Measurements from ENCODE around the gene LETMD1.

LETMD1 gene

GRCh38 chr12:51081421-51081820, 33.3 kb downstream of the LETMD1 start:
- ATAC-seq: no peak
- Mint-ChIP-seq H3K27ac (peak overlapping the region; percentile 89), H3K9me3 (no peaks in the 10 kb centered on the region), H3K4me3 (no peak overlapping the region), H3K27me3 (no peaks in the 10 kb centered on the region), H3K4me1 (peaks cover 28% of the 10 kb centered on the region), H3K36me3 (peaks cover 5% of the 10 kb centered on the region)

- H3K9me3 Mint-ChIP-seq: no peaks in the 10 kb centered on the region
- H3K27ac Mint-ChIP-seq: peak overlapping the region; percentile 89
- H3K4me1 Mint-ChIP-seq: peaks cover 29% of the 10 kb centered on the region
- ATAC-seq: no peak
- H3K4me3 Mint-ChIP-seq: peak overlapping the region; percentile 98
- H3K36me3 Mint-ChIP-seq: peaks cover 5% of the 10 kb centered on the region
- H3K27me3 Mint-ChIP-seq: no peaks in the 10 kb centered on the region
These were observed 34.5 kb downstream of the LETMD1 start for GRCh38 chr12:51082561-51083125.

- H3K27ac Mint-ChIP-seq: peak within 1 kb of the TSS; percentile 89
- no peaks in the 10 kb centered on the region for H3K27me3 Mint-ChIP-seq
- H3K4me3 Mint-ChIP-seq: peak within 1 kb of the TSS; percentile 98
- peaks cover 34% of the 10 kb centered on the region for H3K4me1 Mint-ChIP-seq
- peak; percentile 100 for ATAC-seq
- H3K36me3 Mint-ChIP-seq: peaks cover under 1% of the 10 kb centered on the region
- H3K9me3 Mint-ChIP-seq: no peaks in the 10 kb centered on the region
These were observed 35.2 kb downstream of the LETMD1 start, which contains the start of gene CSRNP2 for GRCh38 chr12:51083126-51083833. CSRNP2 (minus strand) TSS chr12:51083596; CDS start chr12:51076561, 7,035 bp downstream.

- H3K4me1 Mint-ChIP-seq: peaks cover 29% of the 10 kb centered on the region
- H3K27me3 Mint-ChIP-seq: no peaks in the 10 kb centered on the region
- no peak overlapping the region for H3K27ac Mint-ChIP-seq
- H3K9me3 Mint-ChIP-seq: no peaks in the 10 kb centered on the region
- ATAC-seq: no peak
- H3K36me3 Mint-ChIP-seq: peaks cover 7% of the 10 kb centered on the region
- H3K4me3 Mint-ChIP-seq: no peak overlapping the region
These were observed 37.6 kb downstream of the LETMD1 start for GRCh38 chr12:51085757-51086156.

GRCh38 chr12:51086933-51087332, 38.8 kb downstream of the LETMD1 start:
- no peak overlapping the region for H3K27ac Mint-ChIP-seq
- H3K4me3 Mint-ChIP-seq: no peak overlapping the region
- peaks cover 20% of the 10 kb centered on the region for H3K4me1 Mint-ChIP-seq
- peaks cover 12% of the 10 kb centered on the region for H3K36me3 Mint-ChIP-seq
- no peak for ATAC-seq
- H3K27me3 Mint-ChIP-seq: no peaks in the 10 kb centered on the region
- H3K9me3 Mint-ChIP-seq: no peaks in the 10 kb centered on the region

GRCh38 chr12:51087818-51088217, 39.7 kb downstream of the LETMD1 start:
- H3K9me3 Mint-ChIP-seq: no peaks in the 10 kb centered on the region
- H3K4me3 Mint-ChIP-seq: no peak overlapping the region
- H3K27me3 Mint-ChIP-seq: no peaks in the 10 kb centered on the region
- H3K27ac Mint-ChIP-seq: no peak overlapping the region
- peaks cover 12% of the 10 kb centered on the region for H3K36me3 Mint-ChIP-seq
- no peak for ATAC-seq
- peaks cover 11% of the 10 kb centered on the region for H3K4me1 Mint-ChIP-seq

GRCh38 chr12:51090705-51091229, 42.6 kb downstream of the LETMD1 start:
- Mint-ChIP-seq H3K27me3 (no peaks in the 10 kb centered on the region), H3K36me3 (peaks cover 35% of the 10 kb centered on the region), H3K27ac (no peak overlapping the region), H3K4me3 (no peak overlapping the region), H3K4me1 (peaks cover 6% of the 10 kb centered on the region), H3K9me3 (no peaks in the 10 kb centered on the region)
- ATAC-seq: no peak

- Mint-ChIP-seq H3K4me1 (no peaks in the 10 kb centered on the region), H3K27me3 (no peaks in the 10 kb centered on the region), H3K27ac (no peak overlapping the region), H3K9me3 (no peaks in the 10 kb centered on the region), H3K4me3 (no peak overlapping the region), H3K36me3 (peaks cover 72% of the 10 kb centered on the region)
- ATAC-seq: no peak
These were observed 50.5 kb downstream of the LETMD1 start for GRCh38 chr12:51098611-51099010.

- H3K27ac Mint-ChIP-seq: no peak overlapping the region
- H3K4me3 Mint-ChIP-seq: no peak overlapping the region
- no peaks in the 10 kb centered on the region for H3K27me3 Mint-ChIP-seq
- no peak for ATAC-seq
- no peaks in the 10 kb centered on the region for H3K9me3 Mint-ChIP-seq
- H3K4me1 Mint-ChIP-seq: no peaks in the 10 kb centered on the region
- peaks cover 67% of the 10 kb centered on the region for H3K36me3 Mint-ChIP-seq
These were observed 55.9 kb downstream of the LETMD1 start for GRCh38 chr12:51103977-51104376.

- Mint-ChIP-seq H3K4me1 (no peaks in the 10 kb centered on the region), H3K4me3 (no peak overlapping the region), H3K9me3 (no peaks in the 10 kb centered on the region), H3K36me3 (peaks cover 49% of the 10 kb centered on the region), H3K27me3 (no peaks in the 10 kb centered on the region), H3K27ac (no peak overlapping the region)
- no peak for ATAC-seq
These were observed 60.0 kb downstream of the LETMD1 start for GRCh38 chr12:51108136-51108535.

Measured in stimulated activated memory B cell treated with anti-CD40 and anti-IgM and Interleukin-4, amounts not matched to agents 10 μg/mL and 1 μg/mL and 100 μg/mL, for 72 hours (primary cell).